Urinary bladder (tissue), 4 donors: ENCODE measurements around the gene HNRNPA3. TPM values are rescaled to one million over a fixed set of nuclear protein-coding genes. Genes with fewer than 3 reads are reported as not detected.
"Not testable (repeated sequence)": the region's sequence is repeated elsewhere in the genome, so short reads cannot be mapped to it uniquely, and the experiment has no call there.

Source experiments
- DNase-seq: peaks from one replicate; pipeline ENCODE4 v3.0.0-alpha.2; 2015; ENCODE audit errors: extremely low spot score
- H3K27ac ChIP-seq: one replicate; pipeline ENCODE4 v1.5.1; 2013; ENCODE audit warnings: low read depth, mild to moderate bottlenecking, moderate library complexity
- H3K36me3 ChIP-seq: one replicate; pipeline ENCODE4 v1.6.1; 2013; ENCODE audit warnings: mild to moderate bottlenecking, moderate library complexity; ENCODE audit not compliant: insufficient read depth
- H3K4me1 ChIP-seq: one replicate; pipeline ENCODE4 v1.6.1; 2013; ENCODE audit warnings: mild to moderate bottlenecking, moderate library complexity; ENCODE audit not compliant: insufficient read depth
- H3K4me3 ChIP-seq: one replicate; pipeline ENCODE4 v1.5.1; 2013; ENCODE audit warnings: low read depth, low read length
- whole genome bisulfite sequencing: extraction: QIAGEN DNeasy Blood & Tissue Kit; methylation state at CpG from one replicate; pipeline ENCODE4 v1.1.7; 2013; 5-methylcytosine and 5-hydroxymethylcytosine counted together
- polyA plus RNA-seq: library from polyadenylated mRNA; stranded (reverse); fragments of 200-250 nt; gene quantifications from one replicate; pipeline ENCODE4 v1.2.3, GENCODE V29; 2013
- total RNA-seq: library from RNA; depleted of rRNA; stranded (reverse); fragments of >200 nt; gene quantifications from one replicate; pipeline ENCODE4 v1.2.3, GENCODE V29; 2014
- donor health status: healthy with polysubstance abuse.
- donor health status: healthy.

The HNRNPA3 gene
- total and polyA plus RNA-seq, 2 donors = 129 to 160 TPM

- peak overlapping the region; percentile 32 for H3K27ac ChIP-seq
- peak overlapping the region; percentile 97 for H3K4me3 ChIP-seq
- no peak for DNase-seq
- H3K4me1 ChIP-seq = peaks cover 4% of the 10 kb centered on the region
- no peaks in the 10 kb centered on the region for H3K36me3 ChIP-seq
- 12% methylated on average over 5 of the region's 5 CpGs for WGBS
Measured at GRCh38 chr2:177261116-177262060, 48.8 kb downstream of the HNRNPA3 start.

- H3K36me3 ChIP-seq = no peaks in the 10 kb centered on the region
- 4% methylated on average over 2 of the region's 2 CpGs for WGBS
- no peak for DNase-seq
- H3K27ac ChIP-seq = peak overlapping the region; percentile 71
- peak overlapping the region; percentile 97 for H3K4me3 ChIP-seq
- peaks cover 2% of the 10 kb centered on the region for H3K4me1 ChIP-seq
Measured at GRCh38 chr2:177262092-177262491, 49.5 kb downstream of the HNRNPA3 start.

GRCh38 chr2:177262958-177263450 is 50.4 kb downstream of the HNRNPA3 start:
- H3K27ac ChIP-seq = peak overlapping the region; percentile 69
- no peak for DNase-seq
- no peaks in the 10 kb centered on the region for H3K4me1 ChIP-seq
- under 1% methylated on average over 6 of the region's 6 CpGs for WGBS
- H3K36me3 ChIP-seq = no peaks in the 10 kb centered on the region
- peak overlapping the region; percentile 97 for H3K4me3 ChIP-seq

GRCh38 chr2:177263451-177264208 is 51.0 kb downstream of the HNRNPA3 start:
- under 1% methylated on average over 81 of the region's 81 CpGs for WGBS

GRCh38 chr2:177264209-177264692 is 51.7 kb downstream of the HNRNPA3 start:
- WGBS = under 1% methylated on average over 61 of the region's 61 CpGs
- H3K36me3 ChIP-seq = no peaks in the 10 kb centered on the region
- no peak for DNase-seq
- H3K4me1 ChIP-seq = no peaks in the 10 kb centered on the region
- H3K27ac ChIP-seq = peak overlapping the region; percentile 100
- peak overlapping the region; percentile 97 for H3K4me3 ChIP-seq

More at GRCh38 chr2:177263451-177264208, 51.0 kb downstream of the HNRNPA3 start:
- Histone ChIP-seq H3K36me3 (no peaks in the 10 kb centered on the region), H3K4me1 (no peaks in the 10 kb centered on the region), H3K27ac (peak overlapping the region; percentile 100), H3K4me3 (peak overlapping the region; percentile 97)
- peak; percentile 87 for DNase-seq

GRCh38 chr2:177264693-177265587 is 52.3 kb downstream of the HNRNPA3 start, which contains the start of gene NFE2L2:
NFE2L2 (minus strand) TSS chr2:177264727; CDS start chr2:177264576, 151 bp downstream.
- Histone ChIP-seq H3K4me3 (peak within 1 kb of the TSS; percentile 97), H3K4me1 (no peaks in the 10 kb centered on the region), H3K27ac (peak within 1 kb of the TSS; percentile 100), H3K36me3 (no peaks in the 10 kb centered on the region)
- peak; percentile 70 for DNase-seq
- WGBS = under 1% methylated on average over 66 of the region's 66 CpGs

- WGBS = 25% methylated on average over 4 of the region's 4 CpGs
- no peak for DNase-seq
- H3K4me1 ChIP-seq = no peaks in the 10 kb centered on the region
- H3K36me3 ChIP-seq = no peaks in the 10 kb centered on the region
- H3K27ac ChIP-seq = peak overlapping the region; percentile 75
- no peak overlapping the region for H3K4me3 ChIP-seq
Measured at GRCh38 chr2:177265824-177266817, 53.5 kb downstream of the HNRNPA3 start.

GRCh38 chr2:177266955-177267354 is 54.4 kb downstream of the HNRNPA3 start:
- not testable (repeated sequence) for DNase-seq, H3K4me3 ChIP-seq, H3K36me3 ChIP-seq, H3K4me1 ChIP-seq
- peak overlapping the region; percentile 75 for H3K27ac ChIP-seq
- WGBS = 89% methylated on average over 8 of the region's 8 CpGs

GRCh38 chr2:177268187-177268871 is 55.7 kb downstream of the HNRNPA3 start:
- Histone ChIP-seq H3K4me3 (no peak overlapping the region), H3K27ac (peak overlapping the region; percentile 41), H3K36me3 (no peaks in the 10 kb centered on the region), H3K4me1 (no peaks in the 10 kb centered on the region)
- DNase-seq = no peak
- 82% methylated on average over 8 of the region's 8 CpGs for WGBS

- Histone ChIP-seq H3K27ac (no peak overlapping the region), H3K4me3 (no peak overlapping the region), H3K36me3 (no peaks in the 10 kb centered on the region), H3K4me1 (no peaks in the 10 kb centered on the region)
- whole genome bisulfite sequencing = 95% methylated on average over 7 of the region's 7 CpGs
- no peak for DNase-seq
Measured at GRCh38 chr2:177268901-177269300, 56.3 kb downstream of the HNRNPA3 start.

- WGBS = 90% methylated on average over 4 of the region's 4 CpGs
- Histone ChIP-seq H3K4me1 (no peaks in the 10 kb centered on the region), H3K27ac (no peak overlapping the region), H3K4me3 (no peak overlapping the region), H3K36me3 (no peaks in the 10 kb centered on the region)
- no peak for DNase-seq
Measured at GRCh38 chr2:177270531-177270930, 57.9 kb downstream of the HNRNPA3 start.
